ENCODE data around the gene LASP1NB.

LASP1NB gene

GRCh38 chr17:38896346-38896954 is 29.0 kb upstream of the LASP1NB start:
- Histone ChIP-seq H3K27ac (replicated peaks; ENCODE audit: low read length) (peak overlapping the region; percentile 43), H2BK12ac (ENCODE audit: low read length) (no peak overlapping the region), H3K9ac (ENCODE audit: low read depth, low read length, poor library complexity) (no peak overlapping the region), H2AK5ac (ENCODE audit: low read depth, low read length) (peak overlapping the region; percentile 36), H4K8ac (ENCODE audit: low read depth, low read length) (no peak overlapping the region), H3K9me3 (replicated peaks in 1 of 2; ENCODE audit: control insufficient read depth in 2 of 2, insufficient read depth in 1 of 2, low read depth in 1 of 2, low read length in 2 of 2) (no peaks in the 10 kb centered on the region), H3K4me1 (ENCODE audit: control insufficient read depth in 2 of 2, insufficient read depth in 1 of 2, low read depth in 1 of 2, low read length in 2 of 2) (peaks cover 4 to 30% of the 10 kb centered on the region in 2 donors), H2BK120ac (ENCODE audit: low read depth, low read length) (no peak overlapping the region), H3K79me1 (ENCODE audit: low read depth, low read length) (peaks cover 3% of the 10 kb centered on the region), H3K4me2 (ENCODE audit: insufficient read depth, low read length, poor library complexity, severe bottlenecking) (peak overlapping the region; percentile 2), H3K4me3 (ENCODE audit: low read length in 2 of 2) (no peak overlapping the region), H3K18ac (ENCODE audit: low read length) (peak overlapping the region; percentile 31), H3K4ac (ENCODE audit: low read length) (no peak overlapping the region), H3K36me3 (replicated peaks in 1 of 2; ENCODE audit: control insufficient read depth in 2 of 2, insufficient read depth in 2 of 2, low read length in 2 of 2) (peaks cover 7 to 81% of the 10 kb centered on the region in 2 donors), H2BK5ac (ENCODE audit: low read length) (peak overlapping the region; percentile 14), H3K23ac (ENCODE audit: low read depth, low read length, poor library complexity) (no peak overlapping the region), H3K27me3 (ENCODE audit: control insufficient read depth in 3 of 3, insufficient read depth in 3 of 3, low read depth in 1 of 3, low read length in 3 of 3) (no peaks in the 10 kb centered on the region), H3K14ac (ENCODE audit: low read length) (no peak overlapping the region), H4K91ac (ENCODE audit: low read depth, low read length, poor library complexity) (no peak overlapping the region), H2AFZ (ENCODE audit: low read length) (no peak overlapping the region), H2BK15ac (ENCODE audit: low read length) (no peak overlapping the region)
- no CpG with 5 or more reads among the region's 13 CpGs for WGBS, 2 donors (ENCODE audit: extremely low coverage in 2 of 2, insufficient read length in 2 of 2, insufficient replicate concordance in 1 of 2)
- no peak for DNase-seq (ENCODE audit: low spot score)

- WGBS, 2 donors (ENCODE audit: extremely low coverage in 2 of 2, insufficient read length in 2 of 2, insufficient replicate concordance in 1 of 2) = no CpG with 5 or more reads among the region's 6 CpGs
- H3K4me3 ChIP-seq (ENCODE audit: low read length in 2 of 2) = no peak overlapping the region
Measured at GRCh38 chr17:38897176-38897575, 28.2 kb upstream of the LASP1NB start.

GRCh38 chr17:38897671-38898290 is 27.6 kb upstream of the LASP1NB start:
- peaks cover 4 to 71% of the 10 kb centered on the region in 2 donors for H3K36me3 ChIP-seq (replicated peaks in 1 of 2; ENCODE audit: control insufficient read depth in 2 of 2, insufficient read depth in 2 of 2, low read length in 2 of 2)
- peak overlapping the region; percentile 91 for H3K18ac ChIP-seq (ENCODE audit: low read length)
- peak overlapping the region; percentile 70 for H2BK15ac ChIP-seq (ENCODE audit: low read length)
- no peak overlapping the region for H4K8ac ChIP-seq (ENCODE audit: low read depth, low read length)
- peak overlapping the region; percentile 14 for H2BK5ac ChIP-seq (ENCODE audit: low read length)
- H2AK5ac ChIP-seq (ENCODE audit: low read depth, low read length) = peak overlapping the region; percentile 78
- no peak overlapping the region for H2BK120ac ChIP-seq (ENCODE audit: low read depth, low read length)
- peaks cover 4 to 30% of the 10 kb centered on the region in 2 donors for H3K4me1 ChIP-seq (ENCODE audit: control insufficient read depth in 2 of 2, insufficient read depth in 1 of 2, low read depth in 1 of 2, low read length in 2 of 2)
- no peak overlapping the region for H2BK12ac ChIP-seq (ENCODE audit: low read length)
- H3K4me3 ChIP-seq (ENCODE audit: low read length in 2 of 2) = no peak overlapping the region
- WGBS, 2 donors (ENCODE audit: extremely low coverage in 2 of 2, insufficient read length in 2 of 2, insufficient replicate concordance in 1 of 2) = no CpG with 5 or more reads among the region's 12 CpGs
- no peak overlapping the region for H2AFZ ChIP-seq (ENCODE audit: low read length)
- no peaks in the 10 kb centered on the region for H3K9me3 ChIP-seq (replicated peaks in 1 of 2; ENCODE audit: control insufficient read depth in 2 of 2, insufficient read depth in 1 of 2, low read depth in 1 of 2, low read length in 2 of 2)
- H4K91ac ChIP-seq (ENCODE audit: low read depth, low read length, poor library complexity) = no peak overlapping the region
- no peak overlapping the region for H3K9ac ChIP-seq (ENCODE audit: low read depth, low read length, poor library complexity)
- H3K27me3 ChIP-seq (ENCODE audit: control insufficient read depth in 3 of 3, insufficient read depth in 3 of 3, low read depth in 1 of 3, low read length in 3 of 3) = no peaks in the 10 kb centered on the region
- no peak overlapping the region for H3K14ac ChIP-seq (ENCODE audit: low read length)
- H3K4me2 ChIP-seq (ENCODE audit: insufficient read depth, low read length, poor library complexity, severe bottlenecking) = no peak overlapping the region
- peak overlapping the region; percentile 5 for H3K23ac ChIP-seq (ENCODE audit: low read depth, low read length, poor library complexity)
- no peak overlapping the region for H3K4ac ChIP-seq (ENCODE audit: low read length)
- DNase-seq (ENCODE audit: low spot score) = no peak
- H3K79me1 ChIP-seq (ENCODE audit: low read depth, low read length) = peaks cover 3% of the 10 kb centered on the region
- no peak overlapping the region for H3K27ac ChIP-seq (replicated peaks; ENCODE audit: low read length)

More at GRCh38 chr17:38897176-38897575, 28.2 kb upstream of the LASP1NB start:
- DNase-seq (ENCODE audit: low spot score) = no peak
- Histone ChIP-seq H3K23ac (ENCODE audit: low read depth, low read length, poor library complexity) (no peak overlapping the region), H2BK5ac (ENCODE audit: low read length) (peak overlapping the region; percentile 14), H3K27ac (replicated peaks; ENCODE audit: low read length) (no peak overlapping the region), H2BK15ac (ENCODE audit: low read length) (peak overlapping the region; percentile 1), H3K4ac (ENCODE audit: low read length) (no peak overlapping the region), H3K14ac (ENCODE audit: low read length) (no peak overlapping the region), H3K79me1 (ENCODE audit: low read depth, low read length) (peaks cover 3% of the 10 kb centered on the region), H3K4me1 (ENCODE audit: control insufficient read depth in 2 of 2, insufficient read depth in 1 of 2, low read depth in 1 of 2, low read length in 2 of 2) (peaks cover 4 to 30% of the 10 kb centered on the region in 2 donors), H2BK120ac (ENCODE audit: low read depth, low read length) (no peak overlapping the region), H3K18ac (ENCODE audit: low read length) (peak overlapping the region; percentile 69), H2AK5ac (ENCODE audit: low read depth, low read length) (peak overlapping the region; percentile 2), H4K91ac (ENCODE audit: low read depth, low read length, poor library complexity) (no peak overlapping the region), H3K27me3 (ENCODE audit: control insufficient read depth in 3 of 3, insufficient read depth in 3 of 3, low read depth in 1 of 3, low read length in 3 of 3) (no peaks in the 10 kb centered on the region), H4K8ac (ENCODE audit: low read depth, low read length) (no peak overlapping the region), H2BK12ac (ENCODE audit: low read length) (no peak overlapping the region), H3K4me2 (ENCODE audit: insufficient read depth, low read length, poor library complexity, severe bottlenecking) (no peak overlapping the region), H3K9me3 (replicated peaks in 1 of 2; ENCODE audit: control insufficient read depth in 2 of 2, insufficient read depth in 1 of 2, low read depth in 1 of 2, low read length in 2 of 2) (no peaks in the 10 kb centered on the region), H3K36me3 (replicated peaks in 1 of 2; ENCODE audit: control insufficient read depth in 2 of 2, insufficient read depth in 2 of 2, low read length in 2 of 2) (peaks cover 6 to 75% of the 10 kb centered on the region in 2 donors), H2AFZ (ENCODE audit: low read length) (no peak overlapping the region), H3K9ac (ENCODE audit: low read depth, low read length, poor library complexity) (no peak overlapping the region)

- Histone ChIP-seq H3K9me3 (replicated peaks in 1 of 2; ENCODE audit: control insufficient read depth in 2 of 2, insufficient read depth in 1 of 2, low read depth in 1 of 2, low read length in 2 of 2) (no peaks in the 10 kb centered on the region), H2BK12ac (ENCODE audit: low read length) (no peak overlapping the region), H3K4ac (ENCODE audit: low read length) (peak overlapping the region; percentile 6), H2BK5ac (ENCODE audit: low read length) (no peak overlapping the region), H3K27ac (replicated peaks; ENCODE audit: low read length) (no peak overlapping the region), H4K8ac (ENCODE audit: low read depth, low read length) (no peak overlapping the region), H3K4me2 (ENCODE audit: insufficient read depth, low read length, poor library complexity, severe bottlenecking) (no peak overlapping the region), H2AFZ (ENCODE audit: low read length) (no peak overlapping the region), H3K27me3 (ENCODE audit: control insufficient read depth in 3 of 3, insufficient read depth in 3 of 3, low read depth in 1 of 3, low read length in 3 of 3) (no peaks in the 10 kb centered on the region), H2BK15ac (ENCODE audit: low read length) (no peak overlapping the region), H2AK5ac (ENCODE audit: low read depth, low read length) (no peak overlapping the region), H4K91ac (ENCODE audit: low read depth, low read length, poor library complexity) (no peak overlapping the region), H3K4me3 (ENCODE audit: low read length in 2 of 2) (no peak overlapping the region), H3K79me1 (ENCODE audit: low read depth, low read length) (peaks cover 3% of the 10 kb centered on the region), H3K4me1 (ENCODE audit: control insufficient read depth in 2 of 2, insufficient read depth in 1 of 2, low read depth in 1 of 2, low read length in 2 of 2) (peaks cover 4 to 28% of the 10 kb centered on the region in 2 donors), H2BK120ac (ENCODE audit: low read depth, low read length) (no peak overlapping the region), H3K14ac (ENCODE audit: low read length) (no peak overlapping the region), H3K23ac (ENCODE audit: low read depth, low read length, poor library complexity) (no peak overlapping the region), H3K18ac (ENCODE audit: low read length) (no peak overlapping the region), H3K36me3 (replicated peaks in 1 of 2; ENCODE audit: control insufficient read depth in 2 of 2, insufficient read depth in 2 of 2, low read length in 2 of 2) (peaks cover 2 to 71% of the 10 kb centered on the region in 2 donors), H3K9ac (ENCODE audit: low read depth, low read length, poor library complexity) (no peak overlapping the region)
- DNase-seq (ENCODE audit: low spot score) = no peak
- WGBS, 2 donors (ENCODE audit: extremely low coverage in 2 of 2, insufficient read length in 2 of 2, insufficient replicate concordance in 1 of 2) = no CpG with 5 or more reads among the region's 9 CpGs
Measured at GRCh38 chr17:38898291-38898679, 27.1 kb upstream of the LASP1NB start.

All from neuronal stem cell (in vitro differentiated cells).